Glutamatergic neuron (in vitro differentiated cells): ENCODE data around the gene CAMKMT. TPM values are rescaled to one million over a fixed set of nuclear protein-coding genes. Genes with fewer than 3 reads are reported as not detected.

ENCODE experiments used
- DNase-seq: peaks from one replicate; pipeline ENCODE4 v3.0.0; 2022
- H3K27ac Mint-ChIP-seq: one replicate; pipeline ENCODE4 v1.8.0; 2020; ENCODE audit warnings: mild to moderate bottlenecking, mixed read lengths, inconsistent platforms; ENCODE audit not compliant: unreplicated experiment
- H3K27me3 Mint-ChIP-seq: one replicate; pipeline ENCODE4 v1.8.0; 2020; ENCODE audit warnings: mild to moderate bottlenecking, moderate library complexity, mixed read lengths, inconsistent platforms; ENCODE audit not compliant: unreplicated experiment
- H3K36me3 Mint-ChIP-seq: one replicate; pipeline ENCODE4 v1.8.0; 2020; ENCODE audit warnings: mild to moderate bottlenecking, mixed read lengths, inconsistent platforms; ENCODE audit not compliant: unreplicated experiment
- H3K4me1 Mint-ChIP-seq: one replicate; pipeline ENCODE4 v1.8.0; 2020; ENCODE audit warnings: mild to moderate bottlenecking, low read depth, mixed read lengths, inconsistent platforms; ENCODE audit not compliant: unreplicated experiment
- H3K4me3 Mint-ChIP-seq: one replicate; pipeline ENCODE4 v1.8.0; 2020; ENCODE audit warnings: mild to moderate bottlenecking, mixed read lengths, inconsistent platforms; ENCODE audit not compliant: unreplicated experiment
- H3K9me3 Mint-ChIP-seq: one replicate; pipeline ENCODE4 v1.8.0; 2020; ENCODE audit warnings: mild to moderate bottlenecking, moderate library complexity, mixed read lengths, inconsistent platforms; ENCODE audit not compliant: unreplicated experiment
- CTCF ChIP-seq: fragments of 200-600 bp; sonication (generic); IDR thresholded peaks from one replicate; pipeline ENCODE4 v1.5.0; 2021; ENCODE audit not compliant: partially characterized antibody, unreplicated experiment
- total RNA-seq: library from RNA; stranded (reverse); fragmentation: NEBNext Ultra II Directional; extraction: Animal tissue kit (Norgen Biotek cat#: 25700); gene quantifications from one replicate; pipeline ENCODE4 v1.2.1, GENCODE V29; 2021; ENCODE audit not compliant: unreplicated experiment

The CAMKMT gene
- total RNA-seq, 1 donor from 2014 or later = 9.6 TPM

- Mint-ChIP-seq H3K4me3 (no peak overlapping the region), H3K27ac (no peak overlapping the region), H3K4me1 (peaks cover 6% of the 10 kb centered on the region), H3K27me3 (peaks cover 17% of the 10 kb centered on the region), H3K9me3 (peaks cover 2% of the 10 kb centered on the region), H3K36me3 (no peaks in the 10 kb centered on the region)
- DNase-seq = no peak
- no peak for TF ChIP-seq CTCF
These were observed 442.9 kb downstream of the CAMKMT start for GRCh38 chr2:44804406-44805265.

GRCh38 chr2:44805401-44806235, 443.9 kb downstream of the CAMKMT start:
- no peak overlapping the region for H3K4me3 Mint-ChIP-seq
- no peak for TF ChIP-seq CTCF
- H3K27ac Mint-ChIP-seq = no peak overlapping the region
- H3K27me3 Mint-ChIP-seq = peaks cover 18% of the 10 kb centered on the region
- H3K4me1 Mint-ChIP-seq = peaks cover 6% of the 10 kb centered on the region
- H3K9me3 Mint-ChIP-seq = peaks cover 4% of the 10 kb centered on the region
- DNase-seq = no peak
- H3K36me3 Mint-ChIP-seq = no peaks in the 10 kb centered on the region

- TF ChIP-seq CTCF = no peak
- H3K27me3 Mint-ChIP-seq = peaks cover 9% of the 10 kb centered on the region
- H3K36me3 Mint-ChIP-seq = no peaks in the 10 kb centered on the region
- peaks cover 2% of the 10 kb centered on the region for H3K9me3 Mint-ChIP-seq
- no peak overlapping the region for H3K4me3 Mint-ChIP-seq
- peaks cover 4% of the 10 kb centered on the region for H3K4me1 Mint-ChIP-seq
- no peak overlapping the region for H3K27ac Mint-ChIP-seq
- DNase-seq = no peak
These were observed 445.7 kb downstream of the CAMKMT start for GRCh38 chr2:44807201-44808025.

GRCh38 chr2:44810892-44811530, 449.3 kb downstream of the CAMKMT start:
- Mint-ChIP-seq H3K27ac (no peak overlapping the region), H3K36me3 (no peaks in the 10 kb centered on the region), H3K4me3 (no peak overlapping the region), H3K27me3 (peaks cover 5% of the 10 kb centered on the region), H3K9me3 (peaks cover 2% of the 10 kb centered on the region), H3K4me1 (no peaks in the 10 kb centered on the region)
- no peak for TF ChIP-seq CTCF
- no peak for DNase-seq
